Measurements from ENCODE around the gene SLC2A1.

Gene SLC2A1

GRCh38 chr1:42940851-42941639, 17.6 kb downstream of the SLC2A1 start:
- DNase-seq: no peak

GRCh38 chr1:42938645-42939615, 19.7 kb downstream of the SLC2A1 start:
- no peak for DNase-seq

GRCh38 chr1:42937836-42938644, 20.6 kb downstream of the SLC2A1 start:
- no peak for DNase-seq

- DNase-seq: peak; percentile 42
Measured at GRCh38 chr1:42937141-42937696, 21.4 kb downstream of the SLC2A1 start.

DNA sequence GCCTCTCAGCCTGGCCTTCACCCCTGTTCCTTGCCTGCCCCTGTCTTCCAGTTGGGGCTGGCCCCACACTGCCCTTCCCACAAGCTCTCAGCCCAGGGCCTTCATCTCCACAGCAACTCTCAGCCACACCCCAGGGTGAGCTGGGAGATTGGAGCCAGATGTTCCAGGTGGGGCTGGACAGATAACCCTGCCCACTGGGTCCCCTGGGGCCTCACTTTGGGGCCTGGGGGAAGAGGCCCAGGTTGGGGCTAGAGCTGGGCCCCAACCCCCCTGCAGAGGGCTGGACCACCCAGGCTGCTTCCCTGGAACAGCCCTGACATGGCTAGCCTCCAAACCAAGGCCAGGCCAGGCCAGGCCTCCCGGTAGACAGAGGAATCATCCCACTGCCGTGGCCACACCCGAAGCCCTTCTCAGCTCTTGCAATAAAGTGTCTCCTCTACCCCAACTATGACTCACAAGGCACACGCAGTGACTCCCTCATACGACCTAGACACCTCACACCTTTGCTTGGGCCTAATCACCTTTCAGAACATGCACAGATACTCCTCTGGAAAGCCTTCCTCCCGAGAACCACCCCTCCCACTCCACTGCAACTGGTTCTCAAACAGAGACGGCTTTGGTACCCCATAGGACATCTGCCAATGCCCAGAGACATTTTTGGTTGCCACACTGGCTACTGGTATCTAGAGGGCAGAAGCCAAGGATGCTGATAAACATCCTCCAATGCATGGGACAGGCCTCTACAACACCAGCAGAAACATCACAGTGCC, 22.2 kb downstream of the SLC2A1 start:
- DNase-seq: peak; percentile 49

DNA sequence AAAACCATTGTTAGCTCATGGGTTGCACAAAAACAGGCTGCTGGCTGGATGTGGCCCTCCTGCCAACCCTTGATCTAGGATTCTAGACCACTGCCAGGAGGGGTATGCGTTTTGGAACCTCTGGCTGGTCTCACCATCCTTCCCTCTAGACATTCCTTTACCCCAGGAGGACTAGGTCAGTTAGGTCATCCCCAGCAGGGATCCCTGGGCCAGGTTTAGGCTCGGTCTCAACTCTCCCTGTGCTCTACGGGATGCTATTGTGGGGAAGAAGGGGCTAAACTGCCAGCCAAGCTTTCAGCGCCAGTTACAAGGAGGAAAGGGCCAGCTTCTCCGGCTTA, 22.7 kb downstream of the SLC2A1 start:
- DNase-seq: peak; percentile 6

- DNase-seq: peak; percentile 79
Measured at GRCh38 chr1:42935313-42935895, 23.3 kb downstream of the SLC2A1 start.

GRCh38 chr1:42934541-42935312, 23.9 kb downstream of the SLC2A1 start:
- DNase-seq: no peak

- DNase-seq: no peak
Measured at GRCh38 chr1:42933610-42934491, 24.8 kb downstream of the SLC2A1 start.

- no peak for DNase-seq
Measured at GRCh38 chr1:42933060-42933586, 25.5 kb downstream of the SLC2A1 start.

GRCh38 chr1:42932442-42932941, 26.2 kb downstream of the SLC2A1 start:
- no peak for DNase-seq

DNA sequence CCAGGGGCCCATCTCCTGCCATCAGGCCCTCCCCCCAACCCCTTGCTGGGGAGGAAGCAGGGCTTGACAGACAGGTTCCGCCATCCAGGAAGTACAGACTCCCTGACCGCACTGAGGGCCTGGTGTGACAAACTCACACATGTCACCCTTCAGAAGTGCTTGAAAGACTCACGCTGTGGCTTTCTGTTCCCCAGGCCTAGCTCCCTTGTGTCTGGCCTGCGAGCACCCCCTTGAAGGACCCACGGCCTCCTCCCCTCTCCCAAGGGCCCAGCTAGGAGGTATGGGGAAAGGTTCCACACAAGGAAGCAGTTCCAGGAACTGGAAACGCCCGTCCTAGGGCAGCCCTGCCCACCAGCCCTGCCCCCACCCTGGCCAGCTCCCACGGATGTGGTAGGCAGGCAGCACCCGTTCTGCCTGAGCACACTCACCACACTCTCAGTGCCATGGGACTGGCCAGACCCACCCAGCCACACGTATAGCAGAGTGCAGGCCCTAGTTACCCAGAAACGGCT, 26.7 kb downstream of the SLC2A1 start:
- DNase-seq: peak; percentile 86

DNA sequence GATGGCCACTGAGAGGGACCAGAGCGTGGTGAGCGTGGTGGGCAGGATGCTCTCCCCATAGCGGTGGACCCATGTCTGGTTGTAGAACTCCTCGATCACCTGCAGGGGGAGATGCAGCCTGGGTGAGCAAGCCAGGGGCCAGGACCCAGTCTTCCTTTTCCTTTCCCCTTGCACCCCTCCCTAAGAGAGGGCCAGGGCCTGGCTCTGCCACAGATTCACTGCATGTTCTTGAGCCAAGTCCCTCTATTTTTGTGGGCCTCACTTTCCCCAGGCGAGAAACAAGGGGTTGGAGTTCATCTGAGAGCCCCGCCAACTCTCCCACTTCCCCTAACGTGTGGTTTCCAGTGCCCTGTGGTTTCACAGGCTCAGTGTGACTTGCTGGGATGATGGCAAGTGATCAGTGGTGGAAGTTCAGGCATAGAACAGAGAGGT, 27.5 kb downstream of the SLC2A1 start:
- DNase-seq: peak; percentile 73

GRCh38 chr1:42930178-42931107, 28.2 kb downstream of the SLC2A1 start:
- DNase-seq: no peak

DNA sequence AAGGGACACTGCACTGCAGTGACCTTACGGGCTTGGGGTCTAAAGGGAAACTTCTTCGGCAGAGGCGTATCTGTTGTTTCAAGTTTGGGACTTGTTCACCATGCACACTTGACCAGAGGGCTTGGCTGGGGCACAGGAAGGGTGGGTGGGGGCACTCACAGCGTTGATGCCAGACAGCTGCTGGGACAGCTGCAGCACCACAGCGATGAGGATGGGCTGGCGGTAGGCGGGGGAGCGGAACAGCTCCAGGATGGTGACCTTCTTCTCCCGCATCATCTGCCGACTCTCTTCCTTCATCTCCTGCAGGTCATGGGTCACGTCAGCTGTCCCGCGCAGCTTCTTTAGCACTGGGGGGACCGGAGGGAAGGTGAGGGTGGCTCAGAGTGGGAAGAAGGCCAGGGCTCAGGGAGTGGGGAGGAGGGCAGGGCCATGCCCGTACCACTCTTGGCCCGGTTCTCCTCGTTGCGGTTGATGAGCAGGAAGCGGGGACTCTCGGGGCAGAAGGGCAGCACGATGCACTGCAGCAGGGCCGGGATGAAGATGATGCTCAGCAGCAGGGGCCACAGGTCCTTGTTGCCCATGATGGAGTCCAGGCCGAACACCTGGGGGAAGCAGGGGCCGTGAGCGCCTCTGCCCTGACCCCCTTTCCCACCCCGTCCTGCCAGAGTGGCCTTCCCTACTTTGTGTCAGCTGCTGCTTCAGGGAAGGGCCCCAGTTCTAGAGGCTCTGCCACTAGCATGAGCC, 29.1 kb downstream of the SLC2A1 start:
- DNase-seq: no peak

- no peak for DNase-seq
Measured at GRCh38 chr1:42928859-42929258, 29.8 kb downstream of the SLC2A1 start.

GRCh38 chr1:42927920-42928505, 30.7 kb downstream of the SLC2A1 start:
- no peak for DNase-seq

Measured in CD4-positive, alpha-beta T cell treated with Interleukin-15 for 1 hour (primary cell).